Measurements from ENCODE around the gene TECPR2. TPM values are rescaled to one million over a fixed set of nuclear protein-coding genes. Genes with fewer than 3 reads are reported as not detected.

Gene TECPR2
- total RNA-seq, 2 experiments from 2014 or later, result 4.7 to 5.0 TPM

DNA sequence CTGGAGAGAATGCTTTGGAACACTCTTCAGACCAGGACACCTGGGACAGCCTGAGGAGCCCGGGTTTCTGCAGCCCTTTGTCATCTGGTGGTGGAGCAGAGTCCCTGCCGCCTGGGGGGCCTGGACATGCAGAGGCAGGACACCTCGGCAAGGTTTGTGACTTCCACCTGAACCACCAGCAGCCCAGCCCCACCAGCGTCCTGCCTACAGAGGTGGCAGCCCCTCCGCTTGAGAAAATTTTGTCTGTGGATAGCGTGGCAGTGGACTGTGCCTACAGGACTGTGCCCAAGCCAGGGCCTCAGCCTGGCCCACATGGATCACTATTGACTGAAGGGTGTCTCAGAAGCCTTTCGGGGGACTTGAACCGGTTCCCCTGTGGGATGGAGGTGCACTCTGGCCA, 21.2 kb upstream of the TECPR2 start:
- ChIA-PET POLR2A (no interaction called here), CTCF (no interaction called here)
- intact Hi-C loops (cut with micrococcal nuclease), result no loop called here
- no peak overlapping the region for H3K27ac Mint-ChIP-seq
- H3K9me3 Mint-ChIP-seq, result no peaks in the 10 kb centered on the region
- TF ChIP-seq, protein P1, sequence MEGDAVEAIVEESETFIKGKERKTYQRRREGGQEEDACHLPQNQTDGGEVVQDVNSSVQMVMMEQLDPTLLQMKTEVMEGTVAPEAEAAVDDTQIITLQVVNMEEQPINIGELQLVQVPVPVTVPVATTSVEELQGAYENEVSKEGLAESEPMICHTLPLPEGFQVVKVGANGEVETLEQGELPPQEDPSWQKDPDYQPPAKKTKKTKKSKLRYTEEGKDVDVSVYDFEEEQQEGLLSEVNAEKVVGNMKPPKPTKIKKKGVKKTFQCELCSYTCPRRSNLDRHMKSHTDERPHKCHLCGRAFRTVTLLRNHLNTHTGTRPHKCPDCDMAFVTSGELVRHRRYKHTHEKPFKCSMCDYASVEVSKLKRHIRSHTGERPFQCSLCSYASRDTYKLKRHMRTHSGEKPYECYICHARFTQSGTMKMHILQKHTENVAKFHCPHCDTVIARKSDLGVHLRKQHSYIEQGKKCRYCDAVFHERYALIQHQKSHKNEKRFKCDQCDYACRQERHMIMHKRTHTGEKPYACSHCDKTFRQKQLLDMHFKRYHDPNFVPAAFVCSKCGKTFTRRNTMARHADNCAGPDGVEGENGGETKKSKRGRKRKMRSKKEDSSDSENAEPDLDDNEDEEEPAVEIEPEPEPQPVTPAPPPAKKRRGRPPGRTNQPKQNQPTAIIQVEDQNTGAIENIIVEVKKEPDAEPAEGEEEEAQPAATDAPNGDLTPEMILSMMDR (IDR thresholded peaks at IDR 0.05), result no peak
- no peak overlapping the region for H3K4me3 Mint-ChIP-seq
- no peaks in the 10 kb centered on the region for H3K4me1 Mint-ChIP-seq (ENCODE audit: low read depth)
- DNase-seq (no peak), ATAC-seq (no peak)
- H3K27me3 Mint-ChIP-seq, result no peaks in the 10 kb centered on the region
- peaks cover 28% of the 10 kb centered on the region for H3K36me3 Mint-ChIP-seq (ENCODE audit: low read depth)

DNA sequence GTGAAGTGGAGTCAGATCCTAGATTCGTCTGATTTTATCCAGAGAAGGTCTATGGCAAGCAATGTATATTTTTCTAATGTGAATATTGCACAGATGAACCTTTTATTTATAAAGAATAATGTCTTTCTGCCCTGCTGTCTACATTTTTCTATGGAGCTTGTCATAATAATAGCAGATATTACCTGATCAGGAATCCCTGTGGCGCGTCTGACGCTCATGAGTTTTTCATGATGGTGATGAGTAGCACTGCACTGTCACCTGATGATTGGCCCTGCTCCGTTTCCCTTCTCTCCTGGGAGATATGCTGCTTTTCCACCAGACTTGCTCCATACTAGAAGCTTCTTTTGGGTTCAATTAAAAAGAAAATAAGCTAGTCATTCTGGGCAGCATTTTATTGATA, 20.5 kb upstream of the TECPR2 start:
- Mint-ChIP-seq H3K4me3 (no peak overlapping the region), H3K27me3 (no peaks in the 10 kb centered on the region), H3K27ac (no peak overlapping the region), H3K4me1 (ENCODE audit: low read depth) (no peaks in the 10 kb centered on the region), H3K36me3 (ENCODE audit: low read depth) (peaks cover 25% of the 10 kb centered on the region), H3K9me3 (no peaks in the 10 kb centered on the region)
- ChIA-PET POLR2A (no interaction called here), CTCF (no interaction called here)
- TF ChIP-seq, protein P1 (IDR thresholded peaks at IDR 0.05), result no peak
- intact Hi-C loops (cut with micrococcal nuclease), result no loop called here
- DNase-seq (no peak), ATAC-seq (no peak)

DNA sequence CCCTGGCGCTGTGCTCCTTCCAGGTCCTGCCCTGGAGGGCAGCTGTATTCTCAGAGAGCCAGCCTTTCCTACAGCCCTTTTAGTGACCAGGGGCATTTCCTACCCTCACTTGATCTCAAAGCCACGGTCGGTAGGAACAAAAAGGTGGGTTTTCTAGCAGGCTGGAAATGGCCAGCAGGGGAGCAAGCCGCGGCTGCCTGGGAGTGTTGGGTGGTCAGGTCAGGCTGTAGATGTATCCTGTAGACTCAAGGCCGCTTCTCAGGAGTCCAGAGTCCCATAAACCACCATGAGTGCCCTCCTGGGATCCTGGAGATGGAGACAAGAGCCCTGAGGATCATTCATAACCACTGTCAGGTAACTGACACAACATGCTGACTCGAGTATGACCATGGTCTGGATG, 18.7 kb upstream of the TECPR2 start:
- Mint-ChIP-seq H3K9me3 (no peaks in the 10 kb centered on the region), H3K4me1 (ENCODE audit: low read depth) (no peaks in the 10 kb centered on the region), H3K27me3 (no peaks in the 10 kb centered on the region), H3K27ac (no peak overlapping the region), H3K36me3 (ENCODE audit: low read depth) (peaks cover 26% of the 10 kb centered on the region), H3K4me3 (no peak overlapping the region)
- intact Hi-C loops (cut with micrococcal nuclease), result no loop called here
- ChIA-PET POLR2A (interaction anchor here (0.5 kb wide), 1 partner anchor 399 kb away, joined by 3 read pairs; no protein-coding TSS in a partner anchor), CTCF (no interaction called here)
- TF ChIP-seq, protein P1 (IDR thresholded peaks at IDR 0.05), result no peak
- no peak for ATAC-seq
- no peak for DNase-seq

DNA sequence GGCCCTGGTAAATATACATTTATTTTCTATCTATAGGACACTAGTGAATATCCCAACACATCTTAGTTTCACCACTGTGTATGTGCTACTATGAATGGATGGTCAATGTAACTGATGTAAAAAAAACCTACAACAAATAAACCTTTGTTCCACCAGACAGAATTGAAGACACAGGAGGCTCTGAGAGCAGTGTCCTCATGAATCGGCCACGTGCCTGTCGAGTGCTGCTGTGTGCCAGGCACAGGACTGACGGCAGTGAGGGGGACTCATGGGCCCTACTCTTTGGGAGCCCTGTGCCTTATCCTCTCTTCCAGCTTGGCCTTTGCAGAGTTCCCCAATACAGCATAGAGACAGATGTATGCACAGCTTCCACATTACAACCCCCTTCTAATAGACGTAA, 18.3 kb upstream of the TECPR2 start:
- H3K9me3 Mint-ChIP-seq, result no peaks in the 10 kb centered on the region

DNA sequence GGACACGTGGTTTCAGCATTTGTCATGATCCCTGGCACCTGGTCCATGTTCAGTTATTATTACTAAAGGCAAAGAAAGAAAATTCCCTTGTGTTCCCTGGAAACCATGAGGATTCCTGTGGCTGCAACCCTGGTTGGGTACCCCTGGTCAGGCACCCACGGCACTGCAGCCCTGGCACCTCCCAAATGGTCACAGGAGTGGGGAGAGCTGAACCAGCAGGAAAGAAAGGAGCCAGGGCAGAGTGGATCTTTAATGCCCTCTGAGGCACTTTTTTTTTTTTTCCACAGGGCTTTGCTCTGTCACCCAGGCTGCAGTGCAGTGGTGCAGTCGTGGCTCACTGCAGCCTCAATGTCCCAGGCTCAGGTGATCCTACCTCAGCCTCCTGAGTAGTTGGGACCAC, 17.5 kb upstream of the TECPR2 start:
- TF ChIP-seq, protein P1 (IDR thresholded peaks at IDR 0.05), result no peak
- CTCF ChIA-PET, result no interaction called here
- Mint-ChIP-seq H3K9me3 (no peaks in the 10 kb centered on the region), H3K4me3 (no peak overlapping the region), H3K27ac (no peak overlapping the region), H3K4me1 (ENCODE audit: low read depth) (no peaks in the 10 kb centered on the region), H3K27me3 (no peaks in the 10 kb centered on the region), H3K36me3 (ENCODE audit: low read depth) (peaks cover 33% of the 10 kb centered on the region)
- intact Hi-C loops (cut with micrococcal nuclease), result no loop called here
- DNase-seq, result no peak
- ATAC-seq, result no peak
- POLR2A ChIA-PET, result interaction anchor here (0.6 kb wide), 1 partner anchor 15 kb away, joined by 4 read pairs; no protein-coding TSS in a partner anchor

More for the DNA sequence above, 18.3 kb upstream of the TECPR2 start:
- ChIA-PET POLR2A (interaction anchor here (0.5 kb wide), 1 partner anchor 399 kb away, joined by 3 read pairs; no protein-coding TSS in a partner anchor), CTCF (no interaction called here)
- DNase-seq (no peak), ATAC-seq (no peak)
- no peak overlapping the region for H3K27ac Mint-ChIP-seq
- H3K4me3 Mint-ChIP-seq, result no peak overlapping the region
- H3K27me3 Mint-ChIP-seq, result no peaks in the 10 kb centered on the region
- TF ChIP-seq, protein P1 (IDR thresholded peaks at IDR 0.05), result no peak
- H3K36me3 Mint-ChIP-seq (ENCODE audit: low read depth), result peaks cover 26% of the 10 kb centered on the region
- H3K4me1 Mint-ChIP-seq (ENCODE audit: low read depth), result no peaks in the 10 kb centered on the region
- intact Hi-C loops (cut with micrococcal nuclease), result no loop called here
